ENCODE results near the gene MYL2. TPM values are rescaled to one million over a fixed set of nuclear protein-coding genes. Genes with fewer than 3 reads are reported as not detected.

The MYL2 gene
- total RNA-seq, 4 donors from 2014 or later, result not detected

DNA sequence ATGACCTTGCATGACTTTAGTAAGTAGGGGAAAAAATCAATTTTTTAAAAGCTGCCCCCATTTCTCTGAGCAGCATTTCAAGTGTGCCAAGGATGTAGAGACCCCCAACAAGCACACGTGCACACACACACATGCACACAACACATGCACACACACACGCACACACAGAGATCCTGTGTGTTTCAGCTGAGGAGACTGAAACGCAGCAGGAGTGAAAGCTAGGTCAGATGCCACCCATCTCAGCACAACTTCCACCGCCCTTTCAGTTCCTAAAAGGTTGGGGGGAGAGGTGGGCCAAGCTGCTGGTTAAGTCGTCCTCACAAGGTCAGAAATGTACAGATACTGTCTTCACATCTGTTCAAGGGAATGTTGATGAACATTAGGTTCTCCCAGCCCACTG, 13.9 kb downstream of the MYL2 start:
- no peak overlapping the region for H3K4me3 ChIP-seq (ENCODE audit: low read depth, poor library complexity, severe bottlenecking)
- intact Hi-C loops (cut with DNase I; ENCODE audit: low total_unique reads), result no loop called here
- DNase-seq (ENCODE audit: low spot score in 2 of 2), result no peak
- TF ChIP-seq, protein P1, sequence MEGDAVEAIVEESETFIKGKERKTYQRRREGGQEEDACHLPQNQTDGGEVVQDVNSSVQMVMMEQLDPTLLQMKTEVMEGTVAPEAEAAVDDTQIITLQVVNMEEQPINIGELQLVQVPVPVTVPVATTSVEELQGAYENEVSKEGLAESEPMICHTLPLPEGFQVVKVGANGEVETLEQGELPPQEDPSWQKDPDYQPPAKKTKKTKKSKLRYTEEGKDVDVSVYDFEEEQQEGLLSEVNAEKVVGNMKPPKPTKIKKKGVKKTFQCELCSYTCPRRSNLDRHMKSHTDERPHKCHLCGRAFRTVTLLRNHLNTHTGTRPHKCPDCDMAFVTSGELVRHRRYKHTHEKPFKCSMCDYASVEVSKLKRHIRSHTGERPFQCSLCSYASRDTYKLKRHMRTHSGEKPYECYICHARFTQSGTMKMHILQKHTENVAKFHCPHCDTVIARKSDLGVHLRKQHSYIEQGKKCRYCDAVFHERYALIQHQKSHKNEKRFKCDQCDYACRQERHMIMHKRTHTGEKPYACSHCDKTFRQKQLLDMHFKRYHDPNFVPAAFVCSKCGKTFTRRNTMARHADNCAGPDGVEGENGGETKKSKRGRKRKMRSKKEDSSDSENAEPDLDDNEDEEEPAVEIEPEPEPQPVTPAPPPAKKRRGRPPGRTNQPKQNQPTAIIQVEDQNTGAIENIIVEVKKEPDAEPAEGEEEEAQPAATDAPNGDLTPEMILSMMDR (IDR thresholded peaks at IDR 0.05), result no peak
- TF ChIP-seq POLR2A (IDR thresholded peaks at IDR 0.05), result no peak
- 67 to 82% methylated on average over 5 of the region's 5 CpGs for whole genome bisulfite sequencing, 2 donors

DNA sequence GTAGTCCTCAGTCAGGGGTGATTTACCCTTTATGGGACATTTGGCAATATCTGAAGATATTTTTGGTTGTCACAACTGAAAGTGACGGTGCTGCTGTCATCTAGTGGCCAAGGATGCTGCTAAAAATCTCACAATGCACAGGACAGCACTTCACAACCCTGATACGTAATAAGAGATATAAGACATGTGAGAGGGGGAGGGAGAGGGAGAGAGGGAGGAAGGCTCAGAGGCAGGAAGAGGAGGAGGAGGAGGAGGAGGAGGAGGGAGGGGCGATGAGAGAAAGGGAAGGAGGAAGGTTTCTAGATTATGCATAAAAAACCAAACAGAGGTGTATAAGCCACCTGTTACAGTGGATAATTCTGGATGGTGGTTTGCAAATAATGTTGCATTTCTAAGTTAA, 14.3 kb downstream of the MYL2 start:
- WGBS, 2 donors, result 38% methylated on average over 3 of the region's 3 CpGs
- H3K4me3 ChIP-seq (ENCODE audit: low read depth, poor library complexity, severe bottlenecking), result no peak overlapping the region
- intact Hi-C loops (cut with DNase I; ENCODE audit: low total_unique reads), result no loop called here
- TF ChIP-seq, protein P1 (IDR thresholded peaks at IDR 0.05), result no peak
- no peak for TF ChIP-seq POLR2A (IDR thresholded peaks at IDR 0.05)
- DNase-seq (ENCODE audit: low spot score in 2 of 2), result no peak

GRCh38 chr12:110903511-110903910, 16.9 kb downstream of the MYL2 start:
- no peak for DNase-seq (ENCODE audit: low spot score in 2 of 2)
- H3K4me3 ChIP-seq (ENCODE audit: low read depth, poor library complexity, severe bottlenecking), result no peak overlapping the region
- intact Hi-C loops (cut with DNase I; ENCODE audit: low total_unique reads), result no loop called here
- no peak for TF ChIP-seq POLR2A (IDR thresholded peaks at IDR 0.05)
- TF ChIP-seq, protein P1 (IDR thresholded peaks at IDR 0.05), result no peak
- 91 to 94% methylated on average over 4 of the region's 4 CpGs for WGBS, 2 donors

DNA sequence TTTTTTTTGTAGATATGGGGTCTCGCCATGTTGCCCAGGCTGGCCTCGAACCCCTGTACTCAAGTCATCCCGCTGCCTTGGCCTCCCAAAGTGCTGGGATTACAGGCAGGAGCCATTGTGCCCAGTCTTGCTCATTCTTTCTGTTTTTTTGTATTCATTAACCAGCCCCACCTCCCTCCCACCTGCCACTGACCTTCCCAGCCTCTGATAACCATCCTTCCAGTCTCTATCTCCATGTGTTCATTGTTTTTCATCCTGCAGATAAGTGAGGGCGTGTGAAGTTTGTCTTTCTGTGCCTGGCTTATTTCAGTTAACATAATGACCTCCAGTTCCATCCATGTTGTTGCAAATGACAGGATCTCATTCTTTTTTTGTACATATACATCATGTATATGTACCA, 19.0 kb downstream of the MYL2 start:
- WGBS, 2 donors, result 83 to 89% methylated on average over 4 of the region's 4 CpGs
- TF ChIP-seq, protein P1 (IDR thresholded peaks at IDR 0.05), result no peak
- no peak for TF ChIP-seq POLR2A (IDR thresholded peaks at IDR 0.05)
- no peak for DNase-seq (ENCODE audit: low spot score in 2 of 2)
- intact Hi-C loops (cut with DNase I; ENCODE audit: low total_unique reads), result no loop called here
- H3K4me3 ChIP-seq (ENCODE audit: low read depth, poor library complexity, severe bottlenecking), result no peak overlapping the region

DNA sequence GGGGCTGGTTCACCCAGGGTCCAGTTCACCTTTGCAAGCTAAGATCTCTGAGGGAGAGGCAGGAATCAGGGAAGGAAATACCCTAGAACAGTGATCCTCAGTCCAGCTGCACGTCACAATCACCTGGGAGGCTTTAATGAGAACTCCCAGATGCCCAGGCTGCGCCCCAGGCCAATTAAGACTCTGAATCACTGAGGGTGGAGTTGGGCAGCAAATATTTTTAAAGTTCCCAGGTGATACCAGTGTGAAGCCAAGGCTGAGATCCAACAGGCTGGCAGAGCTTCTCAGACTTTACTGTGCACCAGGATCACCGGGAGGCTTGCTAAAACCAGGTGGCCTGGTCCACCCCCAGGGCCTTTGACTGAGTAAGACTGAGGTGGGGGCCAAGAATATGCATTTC, 23.8 kb downstream of the MYL2 start:
- WGBS, 2 donors, result 29 to 40% methylated on average over 3 of the region's 3 CpGs
- TF ChIP-seq POLR2A (IDR thresholded peaks at IDR 0.05), result no peak
- TF ChIP-seq, protein P1 (IDR thresholded peaks at IDR 0.05), result no peak
- H3K4me3 ChIP-seq (ENCODE audit: low read depth, poor library complexity, severe bottlenecking), result no peak overlapping the region
- peak in 1 of 2 donors; percentile 25 for DNase-seq (ENCODE audit: low spot score in 2 of 2)
- intact Hi-C loops (cut with DNase I; ENCODE audit: low total_unique reads), result loop anchor here (10.0 kb wide), 1 partner anchor 418 kb away; no protein-coding TSS in a partner anchor

DNA sequence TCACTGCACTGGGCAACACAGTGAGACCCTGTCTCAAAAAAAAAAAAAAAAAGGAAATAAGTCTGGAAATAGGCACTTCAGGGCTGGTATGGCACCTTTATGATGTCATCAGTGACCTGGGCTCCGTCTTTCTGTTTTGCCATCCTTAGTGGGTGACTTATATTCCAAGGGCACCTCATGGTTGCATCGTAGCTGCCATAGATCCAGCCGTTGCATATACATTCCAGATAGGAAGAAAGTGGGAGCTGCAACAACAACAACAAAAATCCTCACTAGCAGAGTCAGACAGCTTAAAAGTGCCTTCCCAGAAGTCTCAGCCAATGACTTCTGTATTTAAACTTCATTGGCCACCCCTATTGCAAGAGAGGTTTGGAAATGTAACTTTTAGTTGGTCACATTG, 26.4 kb downstream of the MYL2 start:
- H3K4me3 ChIP-seq (ENCODE audit: low read depth, poor library complexity, severe bottlenecking), result no peak overlapping the region
- DNase-seq (ENCODE audit: low spot score in 2 of 2), result no peak
- intact Hi-C loops (cut with DNase I; ENCODE audit: low total_unique reads), result loop anchor here (10.0 kb wide), 1 partner anchor 421 kb away; no protein-coding TSS in a partner anchor
- 87% methylated on average over 3 of the region's 3 CpGs for WGBS, 2 donors
- no peak for TF ChIP-seq POLR2A (IDR thresholded peaks at IDR 0.05)
- TF ChIP-seq, protein P1 (IDR thresholded peaks at IDR 0.05), result no peak

Measured in lower leg skin (tissue), 4 donors.